ENCODE data around the gene NOS3. TPM values are rescaled to one million over a fixed set of nuclear protein-coding genes. Genes with fewer than 3 reads are reported as not detected.

NOS3 gene
- total RNA-seq, 1 donor from 2014 or later, result 12.6 TPM

DNA sequence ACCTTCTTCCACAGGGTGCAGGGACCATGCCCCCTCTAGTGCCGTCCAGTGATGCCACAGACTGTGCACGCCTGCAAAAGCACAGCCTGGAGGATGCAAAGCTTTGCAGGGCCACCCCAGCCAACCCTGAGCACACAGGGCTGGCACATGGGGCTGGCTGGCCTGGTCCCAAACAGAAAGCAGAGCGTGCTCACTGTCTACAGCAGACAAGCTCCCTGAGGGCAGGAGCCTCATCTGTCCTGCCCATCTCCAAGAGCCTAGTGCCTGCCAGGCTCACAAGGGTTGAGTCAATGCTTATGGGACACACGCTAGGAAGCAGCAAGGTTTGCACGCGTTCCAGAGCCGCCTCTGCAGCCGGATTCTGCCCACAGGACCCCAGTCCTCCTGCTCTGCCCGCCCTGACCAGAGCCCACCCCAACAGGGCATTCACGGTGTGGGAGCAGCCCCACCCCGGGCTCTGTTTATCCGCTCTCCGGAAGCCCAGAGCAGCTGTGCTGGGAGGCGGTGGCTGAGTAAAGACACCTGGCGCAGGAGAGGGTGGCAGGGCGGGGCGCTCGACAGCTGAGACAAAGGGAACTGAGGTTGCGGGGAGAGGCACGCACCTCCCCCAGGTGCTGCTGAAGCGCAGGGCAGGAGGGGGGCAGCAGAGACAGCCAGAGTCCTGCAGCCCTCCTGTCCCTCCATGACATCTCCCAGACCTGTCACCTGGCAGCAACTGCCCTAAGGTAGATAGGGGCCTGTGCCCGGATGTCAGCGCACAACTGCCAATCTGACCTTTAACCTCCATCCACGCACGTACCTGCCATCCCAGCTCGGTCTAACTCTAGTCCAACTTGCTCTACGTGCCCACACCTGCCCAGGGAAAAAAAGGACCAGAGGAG lies 17.0 kb upstream of the NOS3 start:
- H3K4me3 ChIP-seq, result peak overlapping the region; percentile 58
- no peak for TF ChIP-seq CTCF (IDR thresholded peaks at IDR 0.05; ENCODE audit: borderline replicate concordance)
- H3K4me1 ChIP-seq, result peaks cover 87% of the 10 kb centered on the region
- H3K27ac ChIP-seq (replicated peaks), result peak overlapping the region; percentile 96
- no peak for DNase-seq
- peaks cover 80% of the 10 kb centered on the region for H3K27me3 ChIP-seq (ENCODE audit: low read depth)
- intact Hi-C loops (cut with micrococcal nuclease), result no loop called here
- H3K36me3 ChIP-seq, result no peaks in the 10 kb centered on the region
- no peaks in the 10 kb centered on the region for H3K9me3 ChIP-seq (replicated peaks)

GRCh38 chr7:150974468-150975391 lies 16.1 kb upstream of the NOS3 start:
- H3K4me3 ChIP-seq, result peak overlapping the region; percentile 58
- intact Hi-C loops (cut with micrococcal nuclease), result no loop called here
- peaks cover 80% of the 10 kb centered on the region for H3K27me3 ChIP-seq (ENCODE audit: low read depth)
- H3K36me3 ChIP-seq, result no peaks in the 10 kb centered on the region
- DNase-seq, result peak; percentile 71
- peak; percentile 41 for TF ChIP-seq CTCF (IDR thresholded peaks at IDR 0.05; ENCODE audit: borderline replicate concordance)
- peak overlapping the region; percentile 96 for H3K27ac ChIP-seq (replicated peaks)
- no peaks in the 10 kb centered on the region for H3K9me3 ChIP-seq (replicated peaks)
- H3K4me1 ChIP-seq, result peaks cover 87% of the 10 kb centered on the region

- Histone ChIP-seq H3K27ac (replicated peaks) (peak overlapping the region; percentile 96), H3K27me3 (ENCODE audit: low read depth) (peaks cover 83% of the 10 kb centered on the region)
Measured at GRCh38 chr7:150975536-150976319, 15.1 kb upstream of the NOS3 start.

GRCh38 chr7:150976529-150977381 lies 14.1 kb upstream of the NOS3 start:
- Histone ChIP-seq H3K27me3 (ENCODE audit: low read depth) (peaks cover 86% of the 10 kb centered on the region), H3K4me3 (peak overlapping the region; percentile 67), H3K27ac (replicated peaks) (peak overlapping the region; percentile 96), H3K4me1 (peaks cover 70% of the 10 kb centered on the region), H3K36me3 (no peaks in the 10 kb centered on the region), H3K9me3 (replicated peaks) (no peaks in the 10 kb centered on the region)
- intact Hi-C loops (cut with micrococcal nuclease), result no loop called here
- no peak for TF ChIP-seq CTCF (IDR thresholded peaks at IDR 0.05; ENCODE audit: borderline replicate concordance)
- peak; percentile 78 for DNase-seq

More at GRCh38 chr7:150975536-150976319, 15.1 kb upstream of the NOS3 start:
- H3K4me3 ChIP-seq, result peak overlapping the region; percentile 58
- no peaks in the 10 kb centered on the region for H3K9me3 ChIP-seq (replicated peaks)
- H3K36me3 ChIP-seq, result no peaks in the 10 kb centered on the region
- peaks cover 80% of the 10 kb centered on the region for H3K4me1 ChIP-seq
- intact Hi-C loops (cut with micrococcal nuclease), result no loop called here
- no peak for DNase-seq
- no peak for TF ChIP-seq CTCF (IDR thresholded peaks at IDR 0.05; ENCODE audit: borderline replicate concordance)

Measured in left ventricle myocardium inferior (tissue), 1 donor.